Mesendoderm (in vitro differentiated cells): Measurements from ENCODE around the gene AQP2.

Source experiments
- DNase-seq: peaks from one replicate; pipeline ENCODE4 v3.0.0; 2013
- H2AK5ac ChIP-seq: 2 replicates; pipeline ENCODE4 v1.6.1; 2013; ENCODE audit warnings: low read length, inconsistent platforms
- H2BK120ac ChIP-seq: 2 replicates; pipeline ENCODE4 v1.6.1; 2013; ENCODE audit warnings: low read depth, mild to moderate bottlenecking, low read length, moderate library complexity, mixed read lengths
- H2BK15ac ChIP-seq: replicated peaks from 2 replicates; pipeline ENCODE4 v1.6.1; 2013; ENCODE audit warnings: low read depth, mild to moderate bottlenecking, moderate library complexity
- H2BK5ac ChIP-seq: 2 replicates; pipeline ENCODE4 v1.6.1; 2013; ENCODE audit warnings: low read length, inconsistent platforms
- H3K18ac ChIP-seq: 2 replicates; pipeline ENCODE4 v1.6.1; 2013; ENCODE audit warnings: mild to moderate bottlenecking, low read length, mixed read lengths
- H3K23ac ChIP-seq: one replicate; pipeline ENCODE4 v1.6.1; 2013; ENCODE audit warnings: low read length
- H3K27ac ChIP-seq: 2 replicates; pipeline ENCODE4 v1.5.1; 2013; ENCODE audit warnings: low read depth, mild to moderate bottlenecking, inconsistent platforms, low read length, moderate library complexity
- H3K27me3 ChIP-seq: 2 replicates; pipeline ENCODE4 v1.6.1; 2013; ENCODE audit warnings: low read length, control low read depth, mild to moderate bottlenecking, inconsistent platforms; ENCODE audit not compliant: insufficient read depth, poor library complexity
- H3K36me3 ChIP-seq: 2 replicates; pipeline ENCODE4 v1.6.1; 2013; ENCODE audit warnings: low read length, inconsistent platforms; ENCODE audit not compliant: control insufficient read depth, insufficient read depth
- H3K4ac ChIP-seq: one replicate; pipeline ENCODE4 v1.6.1; 2013; ENCODE audit warnings: low read depth, mild to moderate bottlenecking, low read length, moderate library complexity
- H3K4me1 ChIP-seq: 2 replicates; pipeline ENCODE4 v1.6.1; 2013; ENCODE audit warnings: low read depth, low read length, inconsistent platforms; ENCODE audit not compliant: control insufficient read depth
- H3K4me2 ChIP-seq: 2 replicates; pipeline ENCODE4 v1.6.1; 2013; ENCODE audit warnings: low read length
- H3K4me3 ChIP-seq: 2 replicates; pipeline ENCODE4 v1.5.1; 2013; ENCODE audit warnings: mild to moderate bottlenecking, low read length
- H3K56ac ChIP-seq: one replicate; pipeline ENCODE4 v1.6.1; 2013; ENCODE audit warnings: low read length
- H3K79me1 ChIP-seq: 2 replicates; pipeline ENCODE4 v1.6.1; 2013; ENCODE audit warnings: low read length, inconsistent platforms
- H3K79me2 ChIP-seq: 2 replicates; pipeline ENCODE4 v1.6.1; 2013; ENCODE audit warnings: mild to moderate bottlenecking, low read length; ENCODE audit not compliant: control insufficient read depth, insufficient read depth
- H3K9ac ChIP-seq: 2 replicates; pipeline ENCODE4 v1.6.1; 2013; ENCODE audit warnings: low read length, inconsistent platforms
- H4K5ac ChIP-seq: one replicate; pipeline ENCODE4 v1.6.1; 2013; ENCODE audit warnings: low read length
- H4K8ac ChIP-seq: one replicate; pipeline ENCODE4 v1.6.1; 2013; ENCODE audit warnings: low read depth, mild to moderate bottlenecking, control low read depth, low read length, moderate library complexity
- WGBS: extraction: QIAGEN DNeasy Blood & Tissue Kit; methylation state at CpG from one replicate; pipeline ENCODE4 v1.1.7; 2013; ENCODE audit warnings: low lambda C conversion rate, missing lambda C conversion rate; ENCODE audit not compliant: insufficient coverage; ENCODE audit errors: extremely low coverage; 5-methylcytosine and 5-hydroxymethylcytosine counted together

The AQP2 gene

GRCh38 chr12:49948866-49949845 is 1.4 kb upstream of the AQP2 start:
- no CpG with 5 or more reads among the region's 13 CpGs for WGBS
- Histone ChIP-seq H3K79me1 (no peaks in the 10 kb centered on the region), H3K4me1 (no peaks in the 10 kb centered on the region), H2BK15ac (no peak overlapping the region), H3K79me2 (no peaks in the 10 kb centered on the region), H4K8ac (no peak overlapping the region), H3K56ac (no peak overlapping the region), H3K36me3 (no peaks in the 10 kb centered on the region), H3K4me2 (no peak overlapping the region), H2AK5ac (no peak overlapping the region), H2BK5ac (no peak overlapping the region), H4K5ac (no peak overlapping the region), H3K4me3 (no peak overlapping the region), H3K23ac (no peak overlapping the region), H3K27ac (no peak overlapping the region), H3K18ac (no peak overlapping the region), H3K4ac (no peak overlapping the region), H2BK120ac (no peak overlapping the region), H3K9ac (no peak overlapping the region), H3K27me3 (no peaks in the 10 kb centered on the region)
- no peak for DNase-seq

DNA sequence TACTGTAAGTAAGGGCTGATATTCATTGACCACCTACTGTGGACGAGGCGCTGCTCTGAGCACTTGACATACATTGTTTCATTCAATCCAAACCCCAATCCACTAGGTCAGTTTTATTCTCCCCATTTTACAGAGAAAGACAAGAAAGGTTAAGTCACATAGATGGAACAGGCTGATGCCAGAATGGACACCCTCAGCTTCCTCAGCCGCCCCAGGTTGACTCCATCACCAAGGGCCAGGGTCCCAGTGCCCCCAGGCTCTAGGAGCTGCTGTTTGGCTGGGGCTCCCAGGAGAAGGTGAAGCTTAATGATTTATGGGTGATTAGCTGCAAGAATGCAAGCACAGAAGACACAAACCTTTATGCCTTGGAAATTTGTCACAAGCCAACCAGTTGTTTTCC is 671 bp upstream of the AQP2 start:
- DNase-seq: no peak
- Histone ChIP-seq H4K5ac (no peak overlapping the region), H2BK120ac (no peak overlapping the region), H3K79me1 (no peaks in the 10 kb centered on the region), H2BK15ac (no peak overlapping the region), H3K23ac (no peak overlapping the region), H3K4ac (no peak overlapping the region), H3K79me2 (no peaks in the 10 kb centered on the region), H4K8ac (no peak overlapping the region), H3K36me3 (no peaks in the 10 kb centered on the region), H3K4me2 (no peak overlapping the region), H3K4me1 (peaks cover 4% of the 10 kb centered on the region), H2BK5ac (no peak overlapping the region), H3K27me3 (no peaks in the 10 kb centered on the region), H3K56ac (no peak overlapping the region), H3K9ac (no peak overlapping the region), H2AK5ac (no peak overlapping the region), H3K4me3 (no peak overlapping the region), H3K27ac (no peak overlapping the region), H3K18ac (no peak overlapping the region)
- WGBS: no CpG with 5 or more reads among the region's 3 CpGs

GRCh38 chr12:49951411-49952240 is 1.1 kb downstream of the AQP2 start:
- no peak overlapping the region for H2AK5ac ChIP-seq
- no peak overlapping the region for H3K56ac ChIP-seq
- WGBS: no CpG with 5 or more reads among the region's 14 CpGs
- H3K36me3 ChIP-seq: no peaks in the 10 kb centered on the region
- H3K9ac ChIP-seq: no peak overlapping the region
- H3K27ac ChIP-seq: no peak overlapping the region
- no peak overlapping the region for H3K18ac ChIP-seq
- H3K23ac ChIP-seq: no peak overlapping the region
- no peaks in the 10 kb centered on the region for H3K79me2 ChIP-seq
- H2BK5ac ChIP-seq: no peak overlapping the region
- H2BK15ac ChIP-seq: no peak overlapping the region
- H3K27me3 ChIP-seq: peaks cover 2% of the 10 kb centered on the region
- no peak overlapping the region for H3K4me3 ChIP-seq
- no peak overlapping the region for H4K5ac ChIP-seq
- DNase-seq: no peak
- H2BK120ac ChIP-seq: no peak overlapping the region
- no peaks in the 10 kb centered on the region for H3K79me1 ChIP-seq
- no peak overlapping the region for H3K4ac ChIP-seq
- peaks cover 5% of the 10 kb centered on the region for H3K4me1 ChIP-seq
- no peak overlapping the region for H4K8ac ChIP-seq
- H3K4me2 ChIP-seq: no peak overlapping the region

- no peak overlapping the region for H4K8ac ChIP-seq
- no peak overlapping the region for H3K18ac ChIP-seq
- no peak overlapping the region for H3K27ac ChIP-seq
- no peak overlapping the region for H4K5ac ChIP-seq
- DNase-seq: no peak
- no peaks in the 10 kb centered on the region for H3K79me2 ChIP-seq
- H3K4me2 ChIP-seq: no peak overlapping the region
- no peak overlapping the region for H2BK15ac ChIP-seq
- H3K56ac ChIP-seq: no peak overlapping the region
- no peak overlapping the region for H2BK5ac ChIP-seq
- no peaks in the 10 kb centered on the region for H3K36me3 ChIP-seq
- no peak overlapping the region for H3K4me3 ChIP-seq
- H2BK120ac ChIP-seq: no peak overlapping the region
- H3K9ac ChIP-seq: no peak overlapping the region
- H3K4ac ChIP-seq: no peak overlapping the region
- H3K27me3 ChIP-seq: peaks cover 3% of the 10 kb centered on the region
- H2AK5ac ChIP-seq: no peak overlapping the region
- H3K23ac ChIP-seq: no peak overlapping the region
- H3K79me1 ChIP-seq: no peaks in the 10 kb centered on the region
- H3K4me1 ChIP-seq: peaks cover 5% of the 10 kb centered on the region
- WGBS: no CpG with 5 or more reads among the region's 1 CpG
Measured at GRCh38 chr12:49952391-49953055, 2.0 kb downstream of the AQP2 start.

DNA sequence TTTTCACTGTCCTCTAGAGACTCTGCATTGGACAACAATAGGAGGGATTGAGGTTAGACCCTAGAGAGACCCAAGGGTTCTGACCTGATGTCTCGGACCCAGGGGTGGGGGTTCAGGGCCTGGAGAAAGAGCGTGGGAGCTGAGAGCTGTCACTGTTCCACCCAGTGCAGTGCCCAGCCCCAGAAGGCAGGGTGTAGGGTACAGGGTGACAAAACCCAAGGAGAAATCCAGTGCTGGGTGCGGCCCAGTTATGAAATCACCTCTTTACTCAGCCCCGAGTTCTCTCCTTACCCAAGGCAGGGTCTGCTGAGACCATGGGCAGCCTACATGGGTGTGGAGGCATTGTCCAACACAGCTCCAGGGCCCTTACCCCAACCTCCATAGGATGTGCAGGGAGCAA is 2.6 kb downstream of the AQP2 start:
- H2BK120ac ChIP-seq: no peak overlapping the region
- no peaks in the 10 kb centered on the region for H3K79me2 ChIP-seq
- no peak overlapping the region for H3K23ac ChIP-seq
- no peak overlapping the region for H2AK5ac ChIP-seq
- no peak for DNase-seq
- no peak overlapping the region for H2BK15ac ChIP-seq
- no peak overlapping the region for H4K8ac ChIP-seq
- H3K4ac ChIP-seq: no peak overlapping the region
- peaks cover 3% of the 10 kb centered on the region for H3K27me3 ChIP-seq
- H3K36me3 ChIP-seq: no peaks in the 10 kb centered on the region
- H4K5ac ChIP-seq: no peak overlapping the region
- H3K56ac ChIP-seq: no peak overlapping the region
- H3K9ac ChIP-seq: no peak overlapping the region
- no peak overlapping the region for H3K18ac ChIP-seq
- H3K4me1 ChIP-seq: peaks cover 5% of the 10 kb centered on the region
- no peak overlapping the region for H2BK5ac ChIP-seq
- no peak overlapping the region for H3K4me2 ChIP-seq
- no peaks in the 10 kb centered on the region for H3K79me1 ChIP-seq
- H3K27ac ChIP-seq: no peak overlapping the region
- H3K4me3 ChIP-seq: no peak overlapping the region
- WGBS: no CpG with 5 or more reads among the region's 4 CpGs
